Measurements from ENCODE around the gene GNA14. TPM values are rescaled to one million over a fixed set of nuclear protein-coding genes. Genes with fewer than 3 reads are reported as not detected.
A peak's percentile ranks its signal among the peaks of the same experiment; 100 is the strongest.

GNA14 gene
- total RNA-seq, 4 donors from 2014 or later: 0.20 to 0.56 (median 0.22) TPM; not detected in 1

DNA sequence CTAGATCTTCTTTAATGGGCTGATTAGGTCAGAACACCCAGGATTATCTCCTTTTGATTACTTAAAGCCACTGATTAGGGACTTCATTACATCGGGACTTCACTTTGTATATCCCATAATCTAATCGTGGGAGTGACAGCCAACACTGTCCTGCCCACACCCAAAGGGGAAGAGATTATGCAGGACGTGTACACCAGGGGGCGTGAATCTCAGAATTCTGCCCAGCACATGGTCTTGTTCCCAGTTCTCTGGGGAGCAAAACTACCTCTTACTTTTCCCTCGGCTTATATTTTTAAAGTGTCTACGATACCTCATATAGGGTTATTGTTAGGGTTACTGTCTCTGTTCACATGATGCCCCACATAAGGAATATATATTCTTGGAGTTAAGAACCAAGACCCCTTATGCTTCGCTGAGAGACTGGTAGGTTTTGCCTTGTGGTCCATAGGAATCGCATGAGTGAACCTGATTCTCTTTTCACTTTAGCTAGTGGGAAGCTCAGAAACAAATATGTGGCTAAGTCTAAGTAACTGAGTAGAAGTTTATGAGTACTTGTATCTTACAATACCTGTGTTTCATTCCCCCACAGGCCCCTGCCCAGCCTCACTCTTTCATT, 192.7 kb downstream of the GNA14 start:
- DNase-seq: no peak
- in situ Hi-C loops (cut with MboI; ENCODE audit: low sequenced_read_pairs in 4 of 4): loop anchor here in 3 of 4 donors (10.0 to 25.0 kb wide), 3 partner anchors 189 to 582 kb away; partner anchors contain the start of genes GNA14 (in 1 of the 3) and GNAQ (in 1 of the 3)
- Histone ChIP-seq H3K27ac (no peak overlapping the region), H3K9me3 (no peaks in the 10 kb centered on the region), H3K4me1 (no peaks in the 10 kb centered on the region), H3K27me3 (no peaks in the 10 kb centered on the region), H3K4me3 (no peak overlapping the region), H3K36me3 (no peaks in the 10 kb centered on the region)
- ATAC-seq: no peak
- intact Hi-C loops (cut with DNase I; ENCODE audit: low total_unique reads): loop anchor here (5.0 to 10.0 kb wide), 2 partner anchors 297 to 389 kb away; no protein-coding TSS in a partner anchor
- TF ChIP-seq, protein P1, sequence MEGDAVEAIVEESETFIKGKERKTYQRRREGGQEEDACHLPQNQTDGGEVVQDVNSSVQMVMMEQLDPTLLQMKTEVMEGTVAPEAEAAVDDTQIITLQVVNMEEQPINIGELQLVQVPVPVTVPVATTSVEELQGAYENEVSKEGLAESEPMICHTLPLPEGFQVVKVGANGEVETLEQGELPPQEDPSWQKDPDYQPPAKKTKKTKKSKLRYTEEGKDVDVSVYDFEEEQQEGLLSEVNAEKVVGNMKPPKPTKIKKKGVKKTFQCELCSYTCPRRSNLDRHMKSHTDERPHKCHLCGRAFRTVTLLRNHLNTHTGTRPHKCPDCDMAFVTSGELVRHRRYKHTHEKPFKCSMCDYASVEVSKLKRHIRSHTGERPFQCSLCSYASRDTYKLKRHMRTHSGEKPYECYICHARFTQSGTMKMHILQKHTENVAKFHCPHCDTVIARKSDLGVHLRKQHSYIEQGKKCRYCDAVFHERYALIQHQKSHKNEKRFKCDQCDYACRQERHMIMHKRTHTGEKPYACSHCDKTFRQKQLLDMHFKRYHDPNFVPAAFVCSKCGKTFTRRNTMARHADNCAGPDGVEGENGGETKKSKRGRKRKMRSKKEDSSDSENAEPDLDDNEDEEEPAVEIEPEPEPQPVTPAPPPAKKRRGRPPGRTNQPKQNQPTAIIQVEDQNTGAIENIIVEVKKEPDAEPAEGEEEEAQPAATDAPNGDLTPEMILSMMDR (IDR thresholded peaks at IDR 0.05 in 4 of 5, conservative IDR thresholded peaks at IDR 0.05 in 1 of 5): peak in 1 of 5 experiments; percentile 27
- TF ChIP-seq POLR2A (IDR thresholded peaks at IDR 0.05): no peak

DNA sequence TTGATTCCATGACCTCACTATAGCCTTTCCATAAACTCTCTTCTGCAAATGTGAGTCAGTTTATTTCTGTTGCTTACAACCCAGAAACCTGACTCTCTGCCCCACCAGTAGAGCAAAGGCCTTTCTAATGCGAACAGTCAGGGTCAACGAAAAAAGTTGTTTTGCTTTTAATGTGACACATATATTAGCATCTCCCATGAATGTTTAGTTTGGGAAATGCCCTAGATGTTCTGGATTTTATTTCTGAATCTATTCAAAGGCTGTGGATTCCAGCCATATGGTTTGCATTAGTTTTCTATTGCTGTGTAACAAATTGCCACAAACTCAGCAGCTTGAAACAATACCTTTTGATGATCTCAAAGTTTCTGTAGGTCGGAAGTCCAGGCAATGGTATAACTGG, 193.5 kb downstream of the GNA14 start:
- H3K27me3 ChIP-seq: no peaks in the 10 kb centered on the region
- H3K4me3 ChIP-seq: no peak overlapping the region
- intact Hi-C loops (cut with DNase I; ENCODE audit: low total_unique reads): loop anchor here (5.0 to 10.0 kb wide), 2 partner anchors 298 to 390 kb away; no protein-coding TSS in a partner anchor
- in situ Hi-C loops (cut with MboI; ENCODE audit: low sequenced_read_pairs in 4 of 4): loop anchor here in 3 of 4 donors (10.0 to 25.0 kb wide), 3 partner anchors 190 to 583 kb away; partner anchors contain the start of genes GNA14 (in 1 of the 3) and GNAQ (in 1 of the 3)
- no peak overlapping the region for H3K27ac ChIP-seq
- TF ChIP-seq, protein P1 (IDR thresholded peaks at IDR 0.05 in 4 of 5, conservative IDR thresholded peaks at IDR 0.05 in 1 of 5): no peak
- TF ChIP-seq POLR2A (IDR thresholded peaks at IDR 0.05): no peak
- ATAC-seq: no peak
- H3K36me3 ChIP-seq: no peaks in the 10 kb centered on the region
- DNase-seq: no peak
- H3K4me1 ChIP-seq: no peaks in the 10 kb centered on the region
- H3K9me3 ChIP-seq: no peaks in the 10 kb centered on the region

- no peak for ATAC-seq
- TF ChIP-seq, protein P1 (IDR thresholded peaks at IDR 0.05 in 4 of 5, conservative IDR thresholded peaks at IDR 0.05 in 1 of 5): no peak
- TF ChIP-seq POLR2A (IDR thresholded peaks at IDR 0.05): no peak
- Histone ChIP-seq H3K36me3 (no peaks in the 10 kb centered on the region), H3K4me3 (no peak overlapping the region), H3K27me3 (no peaks in the 10 kb centered on the region), H3K27ac (no peak overlapping the region), H3K4me1 (no peaks in the 10 kb centered on the region), H3K9me3 (no peaks in the 10 kb centered on the region)
- no peak for DNase-seq
- in situ Hi-C loops (cut with MboI; ENCODE audit: low sequenced_read_pairs in 4 of 4): loop anchor here in 3 of 4 donors (10.0 to 25.0 kb wide), 3 partner anchors 191 to 583 kb away; partner anchors contain the start of genes GNA14 (in 1 of the 3) and GNAQ (in 1 of the 3)
- intact Hi-C loops (cut with DNase I; ENCODE audit: low total_unique reads): loop anchor here (10.0 kb wide), 1 partner anchor 391 kb away; no protein-coding TSS in a partner anchor
Observed at GRCh38 chr9:77453825-77454647, 194.1 kb downstream of the GNA14 start.

DNA sequence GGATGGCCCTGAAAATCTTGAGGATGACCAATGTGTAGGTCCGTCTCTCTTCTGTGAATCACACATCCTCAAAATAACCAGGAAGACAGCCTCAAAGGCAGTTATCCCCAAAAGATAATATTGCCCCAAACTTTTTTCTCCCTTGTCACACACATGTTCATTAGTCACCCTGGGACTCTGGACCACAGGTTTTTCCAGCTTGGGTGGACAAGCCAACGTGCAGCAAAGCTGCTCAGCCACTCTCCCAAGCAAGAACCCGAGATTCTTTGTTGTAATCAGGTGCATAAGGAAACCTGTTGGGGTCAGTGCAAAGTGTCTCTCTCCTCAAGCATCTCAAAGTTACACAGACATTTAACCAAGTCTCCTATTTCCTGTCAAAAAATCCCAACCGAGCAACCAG, 196.6 kb downstream of the GNA14 start:
- intact Hi-C loops (cut with DNase I; ENCODE audit: low total_unique reads): loop anchor here (10.0 kb wide), 1 partner anchor 393 kb away; no protein-coding TSS in a partner anchor
- no peak overlapping the region for H3K4me3 ChIP-seq
- H3K4me1 ChIP-seq: no peaks in the 10 kb centered on the region
- no peak overlapping the region for H3K27ac ChIP-seq
- H3K27me3 ChIP-seq: no peaks in the 10 kb centered on the region
- no peaks in the 10 kb centered on the region for H3K36me3 ChIP-seq
- no peak for DNase-seq
- no peak for ATAC-seq
- TF ChIP-seq, protein P1 (IDR thresholded peaks at IDR 0.05 in 4 of 5, conservative IDR thresholded peaks at IDR 0.05 in 1 of 5): no peak
- TF ChIP-seq POLR2A (IDR thresholded peaks at IDR 0.05): no peak
- no peaks in the 10 kb centered on the region for H3K9me3 ChIP-seq
- in situ Hi-C loops (cut with MboI; ENCODE audit: low sequenced_read_pairs in 4 of 4): loop anchor here in 3 of 4 donors (10.0 to 25.0 kb wide), 3 partner anchors 193 to 586 kb away; partner anchors contain the start of genes GNA14 (in 1 of the 3) and GNAQ (in 1 of the 3)
